NCI-H748 (cell line): ENCODE measurements around the gene LPO.
A peak's percentile ranks its signal among the peaks of the same experiment; 100 is the strongest.

Experiments
- DNase-seq: peaks from one replicate; lab custom pipeline; 2025; ENCODE audit not compliant: unreplicated experiment; lab: John Stamatoyannopoulos, UW

LPO gene

DNA sequence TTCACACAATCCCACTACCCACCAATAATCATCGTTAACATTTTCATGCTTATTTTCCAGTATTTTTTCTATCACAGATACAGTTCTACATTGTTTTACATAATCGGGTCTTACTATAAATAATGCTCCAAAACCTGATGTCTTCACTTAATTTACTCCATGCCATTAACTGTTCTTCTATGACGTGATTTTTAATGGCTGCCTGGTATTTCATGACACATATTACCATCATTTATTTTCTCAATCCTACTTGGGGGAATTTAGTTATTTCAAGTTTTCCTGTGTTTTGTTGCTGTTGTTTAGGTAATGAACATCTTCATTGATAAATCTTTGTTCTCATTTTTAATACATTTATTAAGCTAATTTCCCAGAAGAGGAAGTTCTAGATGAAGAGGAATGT is 14.7 kb downstream of the LPO start:
- DNase-seq: no peak

GRCh38 chr17:58254803-58255202 is 16.4 kb downstream of the LPO start:
- no peak for DNase-seq

DNA sequence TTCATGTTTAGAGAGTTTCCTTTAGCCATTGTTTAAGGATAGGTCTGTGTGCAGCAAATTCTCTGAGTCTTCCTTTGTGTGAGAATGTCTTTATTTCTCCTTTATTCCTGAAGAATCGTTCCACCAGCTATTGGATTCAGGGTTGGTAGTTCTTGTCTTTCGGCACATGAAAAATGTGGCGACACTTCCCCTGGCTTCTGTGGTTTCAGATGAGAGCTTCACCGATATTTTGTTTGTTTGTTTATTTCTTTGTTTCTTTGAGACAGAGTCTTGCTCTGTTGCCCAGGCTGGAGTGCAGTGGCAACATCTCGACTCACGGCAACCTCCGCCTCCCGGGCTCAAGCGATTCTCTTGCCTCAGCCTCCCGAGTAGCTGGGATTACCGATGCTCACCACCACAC is 23.8 kb downstream of the LPO start:
- no peak for DNase-seq

DNA sequence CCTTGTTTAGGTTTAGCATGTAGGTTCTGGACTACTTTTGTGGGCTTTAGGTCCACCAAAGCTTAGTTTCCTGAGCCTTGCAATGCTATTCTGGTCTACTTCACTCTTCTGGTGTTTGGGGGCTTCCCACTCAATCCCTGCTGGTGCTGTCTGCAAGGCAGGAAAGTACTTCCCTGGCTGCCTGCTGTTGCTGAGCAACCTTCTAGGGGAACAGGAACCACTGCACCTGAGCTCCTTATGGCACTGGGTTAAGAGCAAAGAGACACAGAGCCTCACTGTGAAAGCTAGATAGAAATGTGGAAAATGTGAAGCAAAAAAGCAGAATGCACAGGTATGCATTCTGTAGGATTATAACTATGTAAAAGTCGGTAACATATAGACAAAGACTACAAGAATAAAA is 25.4 kb downstream of the LPO start:
- DNase-seq: no peak

DNA sequence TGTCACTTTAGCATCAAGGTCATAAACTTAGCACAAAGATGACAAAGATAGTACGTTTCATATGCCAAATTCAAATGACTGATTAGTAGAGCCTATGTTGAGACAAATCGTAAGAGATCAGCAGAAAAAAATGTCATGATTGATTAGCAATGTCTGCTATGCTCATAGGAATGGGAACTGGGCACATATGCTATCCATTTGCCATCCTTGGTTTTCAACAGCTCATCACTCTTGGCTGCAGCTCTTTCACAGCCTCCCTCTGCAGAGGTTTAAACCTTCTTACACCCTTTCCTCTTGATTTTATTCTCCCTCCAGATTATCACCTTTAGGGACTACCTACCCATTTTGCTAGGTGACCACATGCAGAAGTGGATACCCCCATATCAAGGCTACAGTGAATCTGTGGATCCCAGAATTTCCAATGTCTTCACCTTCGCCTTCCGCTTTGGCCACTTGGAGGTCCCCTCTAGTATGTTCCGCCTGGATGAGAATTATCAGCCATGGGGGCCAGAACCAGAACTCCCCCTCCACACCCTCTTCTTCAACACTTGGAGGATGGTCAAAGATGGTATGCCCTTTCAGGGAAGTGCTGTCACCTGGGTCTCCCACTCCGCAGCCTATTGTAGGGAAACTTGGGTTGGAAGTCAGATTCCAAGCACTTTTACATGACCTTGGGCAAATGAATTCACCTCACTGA is 26.2 kb downstream of the LPO start:
- DNase-seq: no peak

DNA sequence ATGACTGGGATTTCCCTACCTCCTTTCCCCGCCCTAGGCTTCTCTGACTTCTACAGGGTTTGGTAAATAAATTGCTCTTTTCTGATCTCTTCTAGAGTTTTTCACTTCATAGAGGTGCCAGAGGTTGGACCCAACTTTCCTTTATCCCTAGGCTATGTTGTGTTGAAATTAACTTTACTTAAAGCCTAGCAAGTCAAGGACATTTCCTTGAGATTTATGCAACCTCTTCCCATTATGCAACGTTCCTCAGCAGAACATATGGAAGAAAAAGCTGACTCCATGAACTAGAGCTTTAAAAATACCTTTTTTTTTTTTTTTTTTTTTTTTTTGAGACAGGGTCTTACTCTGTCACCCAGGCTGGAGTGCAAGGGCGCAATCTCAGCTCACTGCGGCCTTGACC is 26.9 kb downstream of the LPO start:
- no peak for DNase-seq

- DNase-seq: no peak
Observed at GRCh38 chr17:58265902-58266875, 27.8 kb downstream of the LPO start.

GRCh38 chr17:58267347-58268324 is 29.3 kb downstream of the LPO start:
- no peak for DNase-seq

DNA sequence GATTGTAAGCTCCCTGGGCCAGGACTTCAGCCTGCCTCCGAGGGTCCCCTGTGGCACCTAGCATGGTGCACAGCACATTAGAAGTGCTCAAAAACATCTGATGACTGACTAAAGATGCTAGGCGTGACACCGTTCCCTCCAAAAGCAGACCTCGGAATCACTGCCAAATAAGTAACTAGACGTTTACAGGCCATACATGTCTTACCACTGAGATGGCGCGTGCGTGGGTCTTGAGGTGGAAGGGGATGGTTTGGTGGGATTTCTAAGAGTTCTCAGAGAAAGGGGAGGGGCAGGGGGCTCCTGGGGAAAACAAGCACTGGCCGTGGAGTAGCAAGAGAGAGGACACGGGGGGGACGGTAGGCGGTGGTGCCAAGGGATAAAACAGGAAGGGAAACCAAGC is 29.9 kb downstream of the LPO start:
- no peak for DNase-seq

GRCh38 chr17:58268774-58269556 is 30.6 kb downstream of the LPO start:
- DNase-seq: no peak

GRCh38 chr17:58269557-58270291 is 31.3 kb downstream of the LPO start:
- DNase-seq: no peak

DNA sequence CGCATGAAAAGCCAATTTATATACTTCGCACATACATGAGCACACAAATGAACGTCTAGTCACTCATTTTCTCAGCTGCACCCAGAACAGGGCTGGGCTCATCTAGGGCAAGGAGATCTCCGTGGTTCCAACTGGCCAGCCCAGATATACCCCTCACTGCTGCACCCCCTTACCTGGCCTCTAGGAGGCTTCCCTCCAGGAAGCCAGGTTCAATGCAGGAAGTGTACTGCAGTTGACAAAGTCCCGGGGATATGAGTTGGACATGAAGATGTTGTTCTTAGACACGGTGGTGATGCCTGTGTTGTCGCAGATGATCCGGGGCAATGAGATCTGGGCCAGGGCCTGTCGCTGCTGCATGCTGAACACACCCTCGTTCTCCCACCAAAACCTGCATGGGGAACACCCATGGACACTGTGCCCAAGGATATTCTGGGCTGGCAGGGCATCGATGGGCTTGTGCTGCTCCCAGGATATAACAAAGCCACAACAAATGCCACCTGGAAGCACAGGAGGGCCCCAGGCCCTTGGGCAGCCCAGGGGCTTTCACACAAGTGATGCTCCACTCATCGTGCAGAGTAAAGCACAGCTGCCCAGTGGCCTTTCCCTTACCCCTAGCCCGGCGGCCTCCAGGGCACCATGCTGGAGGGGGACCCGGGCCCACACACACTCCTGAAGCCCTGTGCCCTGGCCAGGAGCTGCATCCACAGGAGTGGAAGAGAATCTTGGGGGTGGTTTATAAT is 32.3 kb downstream of the LPO start:
- DNase-seq: peak; percentile 13

DNA sequence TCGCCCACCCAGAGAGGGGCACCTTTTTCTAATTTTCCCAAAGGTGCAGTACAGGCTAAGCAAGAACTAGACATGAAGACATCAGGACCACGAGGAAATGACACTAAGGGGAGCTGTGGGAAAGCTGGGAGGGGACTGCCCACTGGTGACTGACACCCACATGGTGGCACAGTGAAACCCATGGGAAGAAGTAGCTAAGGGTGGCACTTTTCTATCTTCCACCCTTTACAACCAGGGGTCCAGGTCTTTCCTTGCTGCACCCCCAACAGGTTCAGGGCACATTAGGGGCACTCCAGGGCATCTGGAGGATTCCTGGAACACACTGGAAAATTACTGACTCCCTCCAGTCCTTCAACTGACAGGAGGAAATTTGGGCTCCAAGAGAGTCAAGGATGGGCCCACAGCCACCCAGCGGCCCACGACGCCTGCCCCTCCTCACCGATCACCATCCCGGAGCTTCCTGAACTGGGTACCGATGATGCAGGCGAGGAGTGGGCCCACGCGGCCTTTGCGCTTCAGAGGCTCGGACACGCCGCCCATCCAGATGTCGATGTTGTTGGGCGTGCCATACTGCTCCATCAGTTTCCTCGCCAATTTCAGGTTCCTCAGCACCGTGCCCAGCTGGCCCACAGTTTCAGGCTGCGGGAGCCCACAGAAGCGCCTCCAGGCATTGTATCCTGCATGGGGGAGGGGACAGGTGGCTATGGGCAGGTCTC is 33.0 kb downstream of the LPO start:
- no peak for DNase-seq

DNA sequence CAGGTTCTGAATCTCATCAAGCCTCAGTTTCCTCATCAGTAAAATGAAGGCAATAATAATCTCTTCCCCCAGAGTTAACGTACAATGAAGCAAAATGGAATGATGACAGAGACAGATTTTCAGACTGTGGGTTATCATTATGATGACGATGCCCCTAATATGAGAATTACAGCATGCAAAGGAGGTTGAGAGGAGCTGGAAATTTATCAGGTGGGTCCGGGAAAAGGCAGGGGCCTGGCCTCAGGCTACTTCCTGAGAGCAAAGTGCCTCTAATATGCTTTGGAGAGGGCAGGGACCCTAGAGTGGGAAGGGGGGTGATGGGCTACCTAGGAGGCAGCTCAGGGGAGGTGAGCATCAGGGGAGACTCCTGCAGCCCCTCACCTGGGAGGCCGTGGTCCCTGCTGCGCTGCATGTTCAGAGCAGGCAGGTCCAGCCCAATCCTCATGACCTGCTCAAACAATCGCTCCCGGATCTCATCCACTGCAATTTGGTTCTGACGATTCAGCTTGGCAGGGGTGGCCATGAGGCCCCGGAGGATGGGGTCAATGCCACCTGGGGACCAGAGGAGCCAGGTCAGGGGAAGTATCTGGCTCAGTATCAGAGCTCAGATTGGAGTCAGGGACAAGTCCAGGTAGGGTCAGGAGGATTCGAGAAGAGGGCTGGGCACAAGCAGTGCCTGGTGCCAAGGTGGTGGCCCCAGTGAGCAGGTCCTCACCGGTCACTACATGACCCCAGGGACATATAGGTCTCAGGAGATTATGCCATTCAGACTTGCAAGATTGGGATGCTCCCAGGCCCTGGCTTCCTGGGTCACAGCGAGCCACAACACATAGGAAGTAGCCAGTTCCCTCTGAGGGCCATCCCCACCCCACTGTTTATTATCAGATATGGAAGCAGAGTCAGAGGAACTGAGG is 34.2 kb downstream of the LPO start:
- DNase-seq: no peak

DNA sequence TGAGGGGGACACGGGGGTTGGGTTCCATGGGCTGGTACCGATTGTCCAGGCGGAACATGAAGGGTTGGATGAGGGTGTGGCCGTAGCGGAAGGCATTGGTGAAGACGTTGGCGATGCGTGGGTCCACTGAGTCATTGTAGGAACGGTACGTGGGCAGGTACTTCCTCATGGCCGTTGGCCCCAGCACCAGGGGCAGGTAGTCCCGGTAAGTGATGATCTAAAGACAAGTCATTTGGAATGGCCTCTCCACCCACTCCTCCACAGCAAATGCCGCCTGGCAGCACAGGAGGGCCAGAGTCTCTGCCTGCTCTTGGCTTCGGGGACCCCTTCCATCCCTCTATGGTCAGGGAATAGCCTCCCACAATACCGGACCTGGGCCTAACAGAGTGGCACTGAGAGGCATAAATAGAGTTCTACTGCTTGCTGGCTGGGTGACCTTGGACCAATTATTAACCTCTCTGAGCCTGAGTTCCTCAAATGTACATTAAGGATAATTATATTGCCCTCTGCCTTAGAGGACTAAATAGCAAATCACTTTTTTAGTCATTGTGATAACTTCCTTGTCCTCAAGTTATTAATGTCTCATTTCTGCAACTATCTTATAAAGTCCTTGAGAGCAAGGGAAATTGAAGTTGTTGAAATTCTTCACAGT is 35.2 kb downstream of the LPO start:
- DNase-seq: no peak

GRCh38 chr17:58275417-58275816 is 37.0 kb downstream of the LPO start:
- no peak for DNase-seq

DNA sequence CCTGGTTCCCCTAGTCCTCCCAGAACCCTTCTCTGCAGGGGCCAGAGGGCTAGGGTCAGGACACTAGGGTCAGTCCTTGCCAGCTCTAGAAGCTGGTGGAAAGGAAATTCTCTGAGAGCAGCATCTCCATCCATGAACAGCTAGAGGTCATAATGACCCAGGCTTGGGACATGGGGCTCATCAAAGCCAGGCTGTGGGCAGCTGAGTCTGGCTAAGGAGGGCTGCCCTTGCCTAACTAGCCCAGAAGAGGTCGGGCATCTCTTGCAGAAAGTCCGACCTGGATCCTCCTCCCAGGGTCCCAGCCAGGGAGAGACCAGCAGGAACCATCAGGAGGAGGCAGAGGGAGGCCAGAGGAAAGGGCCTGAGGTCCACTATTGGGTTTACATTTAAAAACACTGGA is 38.0 kb downstream of the LPO start:
- DNase-seq: no peak
